CD4-positive, alpha-beta memory T cell (primary cell): ENCODE measurements around the gene C9orf72. TPM values are rescaled to one million over a fixed set of nuclear protein-coding genes. Genes with fewer than 3 reads are reported as not detected.

Experiments used
- CTCF ChIA-PET: fragments of 350-600 bp; sonication (Branson Sonifier 250); formaldehyde crosslinking; loops from one replicate; lab custom pipeline; 2021; ENCODE audit warnings: inconsistent platforms; ENCODE audit not compliant: partially characterized antibody; lab: Charles Lee
- POLR2A ChIA-PET: fragments of 350-600 bp; sonication (Branson Sonifier 250); formaldehyde crosslinking; loops from one replicate; lab custom pipeline; 2021; ENCODE audit not compliant: partially characterized antibody; lab: Charles Lee
- DNase-seq, 5 donors: peaks; one replicate each; pipeline versions ENCODE4 v3.0.0 to v3.0.0-alpha.2; 2020 to 2022; ENCODE audit warnings: mixed read lengths in 1 of 5
- H3K27ac ChIP-seq: one replicate; pipeline ENCODE4 v1.7.0; 2013; ENCODE audit warnings: low read depth, low read length
- H3K27me3 ChIP-seq: 2 replicates; pipeline ENCODE4 v1.7.0; 2013; ENCODE audit warnings: mild to moderate bottlenecking, low read length, moderate library complexity; ENCODE audit not compliant: insufficient read depth
- H3K36me3 ChIP-seq: 2 replicates; pipeline ENCODE4 v1.7.0; 2013; ENCODE audit warnings: mild to moderate bottlenecking, low read length, moderate library complexity; ENCODE audit not compliant: insufficient read depth
- H3K4me1 ChIP-seq: 2 replicates; pipeline ENCODE4 v1.7.0; 2013; ENCODE audit warnings: mild to moderate bottlenecking, low read length, moderate library complexity; ENCODE audit not compliant: insufficient read depth
- H3K4me3 ChIP-seq, 2 donors: one replicate each; pipeline ENCODE4 v1.7.0; 2013; ENCODE audit warnings: low read length in 2 of 2, mild to moderate bottlenecking in 1 of 2
- H3K9me3 ChIP-seq, 2 donors: one replicate each; pipeline ENCODE4 v1.7.0; 2013; ENCODE audit warnings: low read length in 2 of 2, control low read depth in 1 of 2; ENCODE audit not compliant: control insufficient read depth in 1 of 2
- H3K27ac Mint-ChIP-seq, 7 donors: one replicate each; pipeline ENCODE4 v1.8.0; 2020 to 2021; ENCODE audit warnings: mixed read lengths in 7 of 7, mild to moderate bottlenecking in 6 of 7, inconsistent platforms in 3 of 7, moderate library complexity in 3 of 7
- H3K27me3 Mint-ChIP-seq, 2 donors: one replicate each; pipeline ENCODE4 v1.8.0; 2020 to 2021; ENCODE audit warnings: mixed read lengths in 2 of 2
- H3K36me3 Mint-ChIP-seq, 2 donors: one replicate each; pipeline ENCODE4 v1.8.0; 2020 to 2021; ENCODE audit warnings: mixed read lengths in 2 of 2, inconsistent platforms in 1 of 2, mild to moderate bottlenecking in 1 of 2
- H3K4me1 Mint-ChIP-seq, 4 donors: one replicate each; pipeline ENCODE4 v1.8.0; 2020 to 2021; ENCODE audit warnings: mixed read lengths in 4 of 4, mild to moderate bottlenecking in 1 of 4
- H3K4me3 Mint-ChIP-seq, 8 donors: one replicate each; pipeline ENCODE4 v1.8.0; 2020 to 2021; ENCODE audit warnings: mixed read lengths in 8 of 8, mild to moderate bottlenecking in 7 of 8, moderate library complexity in 6 of 8, inconsistent platforms in 3 of 8
- H3K9me3 Mint-ChIP-seq, 8 donors: one replicate each; pipeline ENCODE4 v1.8.0; 2020 to 2021; ENCODE audit warnings: mixed read lengths in 8 of 8, mild to moderate bottlenecking in 5 of 8, inconsistent platforms in 3 of 8, moderate library complexity in 1 of 8
- intact Hi-C: fragments of 100-400 bp; cut with micrococcal nuclease; formaldehyde crosslinking; loops from one replicate; pipeline ENCODE4 v1.15.1; 2023
- polyA plus RNA-seq, 2 donors: library from polyadenylated mRNA; unstranded; fragments of 300-500 nt; fragmentation: Illumina TruSeq; gene quantifications; one replicate each; pipeline ENCODE4 v1.2.3, GENCODE V29; 2021
- total RNA-seq, 2 experiments: library from RNA; stranded (reverse); gene quantifications; one replicate each; pipeline ENCODE4 v1.2.3, GENCODE V29; 2021

The C9orf72 gene
- total and polyA plus RNA-seq, 4 experiments from 2014 or later, result 6.5 to 21.1 (median 18.6) TPM

- no peaks in the 10 kb centered on the region for H3K9me3 Mint-ChIP-seq
- ChIA-PET POLR2A (no interaction called here), CTCF (interaction anchor here (0.6 to 3.5 kb wide), 2 partner anchors 11 to 82 kb away, joined by 3 to 22 read pairs; partner anchors contain the start of gene MOB3B)
- no peaks in the 10 kb centered on the region for H3K9me3 ChIP-seq
- no peaks in the 10 kb centered on the region for H3K27me3 ChIP-seq
- intact Hi-C loops, result no loop called here
- no peak for DNase-seq
- peaks cover 31 to 43% of the 10 kb centered on the region in 2 donors for H3K36me3 Mint-ChIP-seq
- H3K4me1 Mint-ChIP-seq, result no peaks in the 10 kb centered on the region
- H3K27me3 Mint-ChIP-seq, result no peaks in the 10 kb centered on the region
- no peak overlapping the region for H3K27ac Mint-ChIP-seq
- no peak overlapping the region for H3K4me3 ChIP-seq
- H3K36me3 ChIP-seq, result peaks cover 4% of the 10 kb centered on the region
- no peak overlapping the region for H3K27ac ChIP-seq
- no peak overlapping the region for H3K4me3 Mint-ChIP-seq
- no peaks in the 10 kb centered on the region for H3K4me1 ChIP-seq
Observed at GRCh38 chr9:27541740-27542139, 31.5 kb downstream of the C9orf72 start.

DNA sequence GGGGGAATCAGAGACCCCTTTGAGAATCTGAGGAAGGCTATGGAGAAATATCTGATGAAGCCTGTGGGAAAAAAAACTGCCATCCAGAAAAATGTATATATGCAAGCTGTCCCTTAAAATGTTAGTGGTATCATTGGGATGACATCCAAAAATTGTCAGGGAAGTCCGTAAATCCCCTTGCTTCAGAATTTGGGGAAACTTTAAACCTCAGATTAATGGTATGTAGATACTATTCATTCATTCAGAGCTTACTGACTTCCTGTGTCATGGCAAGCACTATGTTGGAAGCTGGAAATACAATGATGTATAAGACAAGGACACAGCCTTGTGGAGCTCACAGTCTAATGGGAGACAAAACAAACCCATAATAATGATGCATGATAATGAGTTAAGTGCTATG lies 32.8 kb downstream of the C9orf72 start:
- H3K4me1 ChIP-seq, result no peaks in the 10 kb centered on the region
- H3K27me3 ChIP-seq, result no peaks in the 10 kb centered on the region
- Mint-ChIP-seq H3K27me3 (no peaks in the 10 kb centered on the region), H3K27ac (no peak overlapping the region), H3K4me3 (no peak overlapping the region), H3K4me1 (no peaks in the 10 kb centered on the region), H3K9me3 (no peaks in the 10 kb centered on the region), H3K36me3 (peaks cover 31 to 40% of the 10 kb centered on the region in 2 donors)
- intact Hi-C loops, result no loop called here
- ChIA-PET CTCF (interaction anchor here (3.5 kb wide), 1 partner anchor 10 kb away, joined by 22 read pairs; the partner anchor contains the start of gene MOB3B), POLR2A (no interaction called here)
- H3K9me3 ChIP-seq, result no peaks in the 10 kb centered on the region
- no peak for DNase-seq
- no peak overlapping the region for H3K4me3 ChIP-seq
- H3K27ac ChIP-seq, result no peak overlapping the region
- H3K36me3 ChIP-seq, result peaks cover 3% of the 10 kb centered on the region

DNA sequence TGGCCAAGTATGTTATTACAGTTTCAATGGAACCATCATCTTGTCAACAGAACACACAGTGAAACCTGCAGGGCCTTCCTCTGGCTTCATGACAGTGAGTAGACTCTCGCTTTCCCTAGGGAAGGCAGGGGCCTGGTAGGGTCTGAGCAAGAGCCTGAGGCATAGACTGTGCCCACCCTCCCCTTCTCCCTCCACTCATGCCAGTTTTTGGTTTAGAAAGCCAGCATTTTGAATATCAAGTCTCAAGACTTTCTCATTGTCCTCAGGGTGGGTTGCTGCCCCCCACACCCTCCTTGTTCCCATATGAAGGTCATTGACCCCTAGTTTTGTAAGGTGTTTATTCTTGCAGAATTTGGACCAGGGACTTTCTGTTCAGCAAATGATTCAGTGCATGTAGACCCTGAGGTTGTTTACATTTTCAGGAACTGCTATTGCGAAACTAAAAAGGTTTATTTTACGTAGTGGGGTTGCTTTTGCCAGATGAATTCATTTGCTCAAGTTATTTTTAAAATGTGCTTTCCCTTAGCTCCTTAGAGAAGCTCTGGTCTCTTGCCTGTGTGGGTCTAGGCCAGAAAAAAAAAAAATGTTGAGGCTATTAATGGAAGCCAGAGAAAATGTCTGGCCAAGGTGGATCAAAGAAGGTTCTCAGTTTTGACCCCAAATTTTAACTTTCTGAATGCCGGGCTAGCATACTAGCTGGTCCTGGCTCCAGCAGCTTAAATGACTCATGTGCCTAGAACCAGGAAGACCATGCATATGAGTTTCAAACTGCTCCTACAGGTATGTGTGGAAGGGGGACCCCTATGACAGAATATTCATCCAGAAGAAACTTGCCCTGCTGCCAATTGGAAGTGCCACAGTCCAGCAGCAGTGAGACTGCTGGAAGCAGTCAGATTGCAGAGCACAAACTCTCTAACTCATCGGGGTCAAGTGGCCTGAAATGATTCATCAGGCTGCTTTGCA lies 33.5 kb downstream of the C9orf72 start:
- intact Hi-C loops, result no loop called here
- H3K36me3 Mint-ChIP-seq, result peaks cover 26 to 41% of the 10 kb centered on the region in 2 donors
- CTCF ChIA-PET, result interaction anchor here (3.5 kb wide), 1 partner anchor 9 kb away, joined by 22 read pairs; the partner anchor contains the start of gene MOB3B
- no peak overlapping the region for H3K27ac ChIP-seq
- DNase-seq, result no peak
- H3K4me1 ChIP-seq, result no peaks in the 10 kb centered on the region
- H3K4me1 Mint-ChIP-seq, result no peaks in the 10 kb centered on the region
- no peaks in the 10 kb centered on the region for H3K9me3 ChIP-seq
- no peaks in the 10 kb centered on the region for H3K27me3 Mint-ChIP-seq
- POLR2A ChIA-PET, result no interaction called here
- no peaks in the 10 kb centered on the region for H3K36me3 ChIP-seq
- H3K27me3 ChIP-seq, result no peaks in the 10 kb centered on the region
- H3K4me3 Mint-ChIP-seq, result no peak overlapping the region
- H3K9me3 Mint-ChIP-seq, result no peaks in the 10 kb centered on the region
- no peak overlapping the region for H3K27ac Mint-ChIP-seq
- H3K4me3 ChIP-seq, result no peak overlapping the region

GRCh38 chr9:27538647-27539046 lies 34.6 kb downstream of the C9orf72 start:
- H3K9me3 ChIP-seq, result no peaks in the 10 kb centered on the region
- H3K9me3 Mint-ChIP-seq, result no peaks in the 10 kb centered on the region
- no peak overlapping the region for H3K4me3 ChIP-seq
- no peak overlapping the region for H3K27ac ChIP-seq
- H3K36me3 ChIP-seq, result no peaks in the 10 kb centered on the region
- H3K27me3 ChIP-seq, result no peaks in the 10 kb centered on the region
- H3K27me3 Mint-ChIP-seq, result no peaks in the 10 kb centered on the region
- H3K4me3 Mint-ChIP-seq, result no peak overlapping the region
- DNase-seq, result no peak
- no peaks in the 10 kb centered on the region for H3K4me1 Mint-ChIP-seq
- CTCF ChIA-PET, result interaction anchor here (3.5 kb wide), 1 partner anchor 8 kb away, joined by 22 read pairs; the partner anchor contains the start of gene MOB3B
- no peaks in the 10 kb centered on the region for H3K4me1 ChIP-seq
- H3K36me3 Mint-ChIP-seq, result peaks cover 22 to 41% of the 10 kb centered on the region in 2 donors
- intact Hi-C loops, result no loop called here
- POLR2A ChIA-PET, result no interaction called here
- no peak overlapping the region for H3K27ac Mint-ChIP-seq

GRCh38 chr9:27537756-27538155 lies 35.5 kb downstream of the C9orf72 start:
- Mint-ChIP-seq H3K36me3 (peaks cover 17 to 32% of the 10 kb centered on the region in 2 donors), H3K27me3 (no peaks in the 10 kb centered on the region), H3K9me3 (no peaks in the 10 kb centered on the region), H3K4me1 (no peaks in the 10 kb centered on the region), H3K27ac (no peak overlapping the region), H3K4me3 (no peak overlapping the region)
- ChIA-PET CTCF (no interaction called here), POLR2A (no interaction called here)
- no peaks in the 10 kb centered on the region for H3K4me1 ChIP-seq
- H3K36me3 ChIP-seq, result no peaks in the 10 kb centered on the region
- no peaks in the 10 kb centered on the region for H3K27me3 ChIP-seq
- no peak overlapping the region for H3K4me3 ChIP-seq
- no peak for DNase-seq
- H3K27ac ChIP-seq, result no peak overlapping the region
- H3K9me3 ChIP-seq, result no peaks in the 10 kb centered on the region
- intact Hi-C loops, result no loop called here

DNA sequence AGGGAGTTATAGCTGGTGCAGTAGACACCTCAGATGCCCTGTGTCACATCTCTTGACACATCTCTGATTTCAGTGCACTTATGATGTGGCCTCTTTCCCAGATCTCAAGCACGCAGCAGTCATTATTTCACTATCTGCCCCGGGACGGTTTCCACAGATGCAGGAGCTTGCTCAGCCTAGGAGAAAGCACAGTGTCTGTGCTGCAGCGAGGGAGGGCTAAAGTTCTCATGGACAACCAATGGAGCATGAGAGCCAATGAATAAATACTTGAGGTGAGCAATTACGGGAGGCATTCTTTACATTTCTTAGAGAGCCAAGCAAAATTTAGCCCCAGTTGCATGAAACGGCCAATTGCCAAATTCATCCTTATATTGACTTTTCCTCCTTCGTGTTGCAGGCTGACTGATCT lies 36.2 kb downstream of the C9orf72 start:
- H3K27ac Mint-ChIP-seq, result no peak overlapping the region
- no peaks in the 10 kb centered on the region for H3K9me3 Mint-ChIP-seq
- Histone ChIP-seq H3K36me3 (no peaks in the 10 kb centered on the region), H3K4me3 (no peak overlapping the region), H3K27ac (no peak overlapping the region), H3K4me1 (no peaks in the 10 kb centered on the region), H3K27me3 (no peaks in the 10 kb centered on the region), H3K9me3 (no peaks in the 10 kb centered on the region)
- H3K36me3 Mint-ChIP-seq, result peaks cover 13 to 28% of the 10 kb centered on the region in 2 donors
- intact Hi-C loops, result no loop called here
- no peak overlapping the region for H3K4me3 Mint-ChIP-seq
- ChIA-PET CTCF (no interaction called here), POLR2A (no interaction called here)
- no peaks in the 10 kb centered on the region for H3K4me1 Mint-ChIP-seq
- no peaks in the 10 kb centered on the region for H3K27me3 Mint-ChIP-seq
- no peak for DNase-seq

- Mint-ChIP-seq H3K27me3 (no peaks in the 10 kb centered on the region), H3K4me1 (no peaks in the 10 kb centered on the region), H3K4me3 (no peak overlapping the region), H3K9me3 (no peaks in the 10 kb centered on the region), H3K27ac (no peak overlapping the region), H3K36me3 (peaks cover 8 to 28% of the 10 kb centered on the region in 2 donors)
- intact Hi-C loops, result no loop called here
- no peaks in the 10 kb centered on the region for H3K36me3 ChIP-seq
- H3K27me3 ChIP-seq, result no peaks in the 10 kb centered on the region
- POLR2A ChIA-PET, result no interaction called here
- no peak overlapping the region for H3K4me3 ChIP-seq
- H3K27ac ChIP-seq, result no peak overlapping the region
- CTCF ChIA-PET, result no interaction called here
- DNase-seq, result no peak
- no peaks in the 10 kb centered on the region for H3K4me1 ChIP-seq
- no peaks in the 10 kb centered on the region for H3K9me3 ChIP-seq
Observed at GRCh38 chr9:27536168-27536567, 37.1 kb downstream of the C9orf72 start.
